ENCODE results near the gene NHERF1. TPM values are rescaled to one million over a fixed set of nuclear protein-coding genes. Genes with fewer than 3 reads are reported as not detected.

The NHERF1 gene
- polyA plus RNA-seq, 1 of the 3 experiments (the other 2 are of a cell fraction): 40.1 TPM

GRCh38 chr17:74775409-74776043 is 27.1 kb downstream of the NHERF1 start:
- Histone ChIP-seq H4K20me1 (ENCODE audit: insufficient read depth) (peaks cover 8% of the 10 kb centered on the region), H3K27ac (ENCODE audit: low read depth in 2 of 2, low read length in 1 of 2) (peak overlapping the region; percentile 72 to 81), H3K4me2 (peak overlapping the region; percentile 96), H3K4me1 (ENCODE audit: control insufficient read depth in 1 of 2, insufficient read depth in 2 of 2, low read depth in 1 of 2, low read length in 1 of 2) (peaks cover 13 to 16% of the 10 kb centered on the region in 2 experiments; a peak in 3 of 4 replicates), H3F3A (replicated peaks; ENCODE audit: insufficient read depth) (peaks cover 24% of the 10 kb centered on the region), H2AFZ (ENCODE audit: low read depth) (peak overlapping the region; percentile 85), H3K27me3 (ENCODE audit: insufficient read depth) (no peaks in the 10 kb centered on the region), H3K36me3 (replicated peaks in 1 of 2; ENCODE audit: control insufficient read depth in 1 of 2, insufficient read depth in 2 of 2, low read length in 1 of 2) (peaks cover 30 to 45% of the 10 kb centered on the region in 2 experiments), H3K4me3 (ENCODE audit: low read depth in 2 of 2, low read length in 1 of 2) (peak overlapping the region; percentile 87 to 90), H3K79me2 (ENCODE audit: insufficient read depth) (peaks cover 54% of the 10 kb centered on the region), H3K9ac (peak overlapping the region; percentile 90), H3K9me2 (no peaks in the 10 kb centered on the region), H3K9me3 (no peaks in the 10 kb centered on the region)
- DNase-seq: no peak
- POLR2A ChIA-PET: interaction anchor here (0.9 to 2.1 kb wide), 6 partner anchors 8 to 98 kb away, joined by 3 to 17 read pairs (median 6); partner anchors contain the start of genes FDXR and NHERF1
- no peak for TF ChIP-seq JUND (IDR thresholded peaks at IDR 0.05)
- CTCF ChIA-PET: interaction anchor here (1.1 to 98.1 kb wide), 9 partner anchors 16 to 118 kb away, joined by 3 to 3869 read pairs (median 11); partner anchors contain the start of genes FDXR, GRIN2C, NHERF1 and RAB37
- WGBS (ENCODE audit: low lambda C conversion rate): 35% methylated on average over 12 of the region's 12 CpGs

- Histone ChIP-seq H3K4me2 (peak within 1 kb of the TSS; percentile 96), H3K4me1 (ENCODE audit: control insufficient read depth in 1 of 2, insufficient read depth in 2 of 2, low read depth in 1 of 2, low read length in 1 of 2) (peaks cover 13 to 16% of the 10 kb centered on the region in 2 experiments; a peak in 3 of 4 replicates), H3K79me2 (ENCODE audit: insufficient read depth) (peaks cover 54% of the 10 kb centered on the region), H3K4me3 (ENCODE audit: low read depth in 2 of 2, low read length in 1 of 2) (peak within 1 kb of the TSS; percentile 87 to 90), H3K9me3 (no peaks in the 10 kb centered on the region), H2AFZ (ENCODE audit: low read depth) (peak within 1 kb of the TSS; percentile 85), H3K9ac (peak within 1 kb of the TSS; percentile 90), H3K36me3 (replicated peaks in 1 of 2; ENCODE audit: control insufficient read depth in 1 of 2, insufficient read depth in 2 of 2, low read length in 1 of 2) (peaks cover 30 to 38% of the 10 kb centered on the region in 2 experiments), H3F3A (replicated peaks; ENCODE audit: insufficient read depth) (peaks cover 18% of the 10 kb centered on the region), H3K27me3 (ENCODE audit: insufficient read depth) (no peaks in the 10 kb centered on the region), H3K27ac (ENCODE audit: low read depth in 2 of 2, low read length in 1 of 2) (peak within 1 kb of the TSS; percentile 72 to 81), H4K20me1 (ENCODE audit: insufficient read depth) (peaks cover 8% of the 10 kb centered on the region), H3K9me2 (no peaks in the 10 kb centered on the region)
- peak; percentile 100 for DNase-seq
- WGBS (ENCODE audit: low lambda C conversion rate): under 1% methylated on average over 64 of the region's 64 CpGs
- POLR2A ChIA-PET: interaction anchor here (0.6 to 2.1 kb wide), 7 partner anchors 9 to 226 kb away, joined by 3 to 17 read pairs (median 5); partner anchors contain the start of genes FDXR and NHERF1
- CTCF ChIA-PET: interaction anchor here (0.6 to 98.1 kb wide), 11 partner anchors 15 to 287 kb away, joined by 3 to 3869 read pairs (median 8); partner anchors contain the start of genes FDXR, GRIN2C, NHERF1 and RAB37
- TF ChIP-seq TEAD4 (IDR thresholded peaks at IDR 0.05; ENCODE audit: borderline replicate concordance, insufficient read depth): no peak
- no peak for TF ChIP-seq FOSL2 (IDR thresholded peaks at IDR 0.05; ENCODE audit: borderline replicate concordance, low read depth)
- TF ChIP-seq USF2 (IDR thresholded peaks at IDR 0.05; ENCODE audit: borderline replicate concordance, low read depth, low read length): no peak
- 0 out of 2 replicates have a peak, but pooled peaks have one; percentile 10 for TF ChIP-seq USF1 (IDR thresholded peaks at IDR 0.05; ENCODE audit: borderline replicate concordance, low read depth)
- TF ChIP-seq REST (IDR thresholded peaks at IDR 0.05; ENCODE audit: low read depth, low read length): peak; percentile 85
- 0 out of 2 replicates have a peak, but pooled peaks have one; percentile 13 for TF ChIP-seq PBX3 (IDR thresholded peaks at IDR 0.05)
- TF ChIP-seq EZH2phosphoT487 (IDR thresholded peaks at IDR 0.05; ENCODE audit: borderline replicate concordance, low read depth): no peak
- TF ChIP-seq CTCF (IDR thresholded peaks at IDR 0.05): no peak
- no peak for TF ChIP-seq YY1 (IDR thresholded peaks at IDR 0.05; ENCODE audit: low read depth)
- TF ChIP-seq MAX (IDR thresholded peaks at IDR 0.05; ENCODE audit: low read depth): peak; percentile 97
- TF ChIP-seq JUND (IDR thresholded peaks at IDR 0.05): no peak
- no peak for TF ChIP-seq FOXM1 (IDR thresholded peaks at IDR 0.05; ENCODE audit: low read depth)
These were observed 27.9 kb downstream of the NHERF1 start, which contains the start of gene NAT9 for GRCh38 chr17:74776044-74776962. NAT9 (minus strand) TSS chr17:74776345; CDS start chr17:74775698, 647 bp downstream.

All from SK-N-SH (cell line).